Measurements from ENCODE around the gene ZFP57.

- TF ChIP-seq POLR2AphosphoS5 (IDR thresholded peaks at IDR 0.05; ENCODE audit: low read depth, low read length) = no peak
- no peak for TF ChIP-seq POLR2A (IDR thresholded peaks at IDR 0.05; ENCODE audit: low read depth, low read length)
- TF ChIP-seq SPI1 (IDR thresholded peaks at IDR 0.05; ENCODE audit: low read depth, low read length) = no peak
- TF ChIP-seq TAF1 (IDR thresholded peaks at IDR 0.05; ENCODE audit: low read depth, low read length) = no peak
- no peak for TF ChIP-seq PAX5 (IDR thresholded peaks at IDR 0.05; ENCODE audit: insufficient read depth, low read length, severe bottlenecking)
These were observed 52.3 kb downstream of the ZFP57 start for GRCh38 chr6:29628419-29629281.
